GM19467 (cell line): ENCODE measurements around the gene SLIT3.
"Not testable (repeated sequence)": the region's sequence is repeated elsewhere in the genome, so short reads cannot be mapped to it uniquely, and the experiment has no call there.

ENCODE experiments used
- ATAC-seq: cut with Tn5 transposase; IDR thresholded peaks from one replicate; pipeline ENCODE4 v1.9.1; 2021; ENCODE audit warnings: mild to moderate bottlenecking, moderate library complexity; ENCODE audit not compliant: unreplicated experiment

The SLIT3 gene

DNA sequence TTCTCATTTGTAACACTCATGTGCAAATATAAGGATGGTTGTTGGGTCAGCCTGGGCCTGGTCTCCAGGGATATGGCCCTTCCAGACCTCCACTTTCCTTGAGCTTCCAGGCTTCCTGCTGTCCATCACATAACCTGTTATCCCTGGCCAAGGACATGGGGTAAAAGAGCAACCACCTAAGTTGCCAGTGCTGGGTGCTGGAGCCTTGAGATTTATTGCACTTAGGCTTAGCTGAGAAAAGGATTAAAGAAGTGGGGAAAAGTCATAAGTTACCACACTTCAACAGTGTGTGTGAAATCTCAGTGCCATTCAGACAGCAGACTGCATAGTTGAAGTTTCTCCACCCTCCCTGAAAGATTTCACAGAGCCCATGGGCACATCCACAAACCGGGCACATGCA lies 663.1 kb downstream of the SLIT3 start:
- no peak for ATAC-seq

DNA sequence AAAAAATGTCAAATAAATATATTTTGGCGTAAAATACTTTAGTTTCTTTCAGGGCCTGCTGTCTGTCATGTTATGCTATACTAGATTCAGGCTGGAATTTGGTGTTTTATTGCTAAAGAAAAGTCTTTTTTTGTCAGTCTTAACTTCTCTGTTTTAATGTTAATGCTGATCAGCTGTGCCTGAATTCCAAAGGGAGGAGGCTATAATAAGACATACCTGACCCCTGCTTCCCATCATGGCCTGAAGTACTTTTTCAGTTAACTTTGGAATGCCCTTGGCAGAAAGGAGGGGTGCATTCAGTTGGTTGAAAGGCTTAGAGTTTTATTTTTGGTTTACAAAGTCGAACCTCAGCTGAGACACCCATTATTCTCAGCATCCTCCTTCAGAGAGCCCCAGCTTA lies 663.7 kb downstream of the SLIT3 start:
- no peak for ATAC-seq

DNA sequence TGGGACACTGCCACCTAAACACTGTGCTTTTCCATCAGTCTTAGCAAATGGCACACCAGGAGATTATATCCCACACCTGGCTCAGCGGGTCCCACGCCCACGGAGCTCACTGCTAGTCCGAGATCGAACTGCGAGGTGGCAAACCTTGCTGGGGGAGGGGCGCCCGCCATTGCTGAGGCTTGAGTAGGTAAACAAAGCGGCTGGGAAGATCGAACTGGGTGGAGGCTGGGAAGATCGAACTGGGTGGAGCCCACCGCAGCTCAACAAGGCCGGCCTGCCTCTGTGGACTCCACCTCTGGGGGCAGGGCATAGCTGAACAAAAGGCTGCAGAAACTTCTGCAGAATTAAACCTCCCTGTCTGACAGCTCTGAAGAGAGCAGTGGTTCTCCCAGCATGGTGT lies 670.0 kb downstream of the SLIT3 start:
- not testable (repeated sequence) for ATAC-seq

DNA sequence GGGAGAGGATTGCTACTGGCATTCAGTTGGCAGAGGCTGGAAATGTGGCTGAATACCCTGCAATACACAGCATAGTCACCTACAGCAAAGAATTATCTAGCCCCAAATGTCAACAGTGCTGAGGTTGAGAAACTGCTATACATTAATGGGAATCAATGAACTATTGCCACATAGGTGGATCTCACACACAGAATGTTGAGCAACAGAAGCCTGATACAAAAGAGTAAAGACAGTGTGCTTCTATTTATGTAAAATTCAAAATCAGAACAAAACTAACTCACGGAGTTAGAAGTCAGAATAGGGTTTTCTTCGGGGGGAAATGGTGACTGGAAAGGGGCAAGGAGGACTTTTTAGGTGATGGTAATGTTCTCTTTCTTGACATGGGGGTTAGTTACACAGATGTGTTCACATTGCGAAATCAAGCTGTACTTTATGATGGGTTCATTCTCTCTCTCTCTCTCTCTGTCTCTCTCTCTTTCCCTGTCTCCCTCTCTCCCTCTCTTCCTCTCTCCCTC lies 676.0 kb downstream of the SLIT3 start:
- ATAC-seq: no peak

DNA sequence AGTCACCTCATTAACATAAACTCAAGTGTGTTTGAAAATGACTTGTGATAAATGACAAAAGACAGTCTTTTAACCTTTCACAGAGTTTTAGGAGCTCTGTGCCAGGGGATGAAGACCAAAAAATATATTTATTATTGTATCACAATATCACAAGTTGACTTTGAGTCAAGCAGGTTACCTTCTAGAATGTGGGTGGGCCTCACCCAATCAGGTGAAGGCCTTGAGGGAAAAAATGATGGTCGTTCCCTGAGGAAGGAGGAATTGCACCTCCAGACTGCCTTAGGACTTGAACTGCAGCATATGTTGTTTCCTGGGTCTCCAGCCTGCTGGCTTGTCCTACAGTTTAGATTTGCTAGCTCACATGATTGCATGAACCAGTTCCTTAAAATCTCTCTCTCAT lies 680.1 kb downstream of the SLIT3 start:
- ATAC-seq: no peak

DNA sequence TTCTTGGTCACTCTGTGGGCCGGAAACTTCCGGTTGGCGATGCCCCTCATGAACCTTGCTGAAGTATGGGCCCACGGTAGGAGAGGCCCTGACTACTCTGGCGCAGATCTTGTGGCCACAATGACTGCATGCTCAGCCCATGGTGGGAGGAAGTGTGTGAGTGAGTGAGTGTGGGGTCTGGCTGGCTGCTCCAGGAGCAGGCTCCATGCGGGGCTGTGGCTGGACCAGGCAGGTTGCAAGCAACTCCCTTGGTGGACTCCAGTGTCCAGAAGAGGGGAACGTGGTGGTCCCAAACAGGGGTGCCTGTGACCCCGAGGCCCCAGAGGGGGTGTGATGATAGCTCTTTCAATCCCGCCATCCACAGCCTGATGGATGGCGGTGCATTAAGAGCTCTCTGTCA lies 686.3 kb downstream of the SLIT3 start:
- no peak for ATAC-seq

DNA sequence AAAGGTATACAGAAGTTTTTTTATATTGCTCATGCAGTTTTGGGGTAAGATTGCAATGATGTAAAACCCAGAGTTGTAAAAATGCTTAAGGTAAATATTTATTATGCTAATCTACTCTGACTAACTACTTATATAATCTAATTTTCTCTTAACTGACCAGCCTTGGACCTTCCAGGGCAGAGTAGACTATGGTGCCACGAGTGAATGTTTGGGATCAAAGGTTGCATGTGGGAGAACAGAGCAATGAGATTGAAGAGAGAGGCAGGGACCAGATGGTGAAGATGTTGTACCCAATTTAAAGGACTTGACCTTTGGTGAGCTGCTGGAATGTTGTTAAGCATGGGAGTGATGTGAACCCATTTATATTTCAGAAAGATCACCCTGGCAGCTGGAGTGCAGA lies 686.9 kb downstream of the SLIT3 start:
- ATAC-seq: no peak

DNA sequence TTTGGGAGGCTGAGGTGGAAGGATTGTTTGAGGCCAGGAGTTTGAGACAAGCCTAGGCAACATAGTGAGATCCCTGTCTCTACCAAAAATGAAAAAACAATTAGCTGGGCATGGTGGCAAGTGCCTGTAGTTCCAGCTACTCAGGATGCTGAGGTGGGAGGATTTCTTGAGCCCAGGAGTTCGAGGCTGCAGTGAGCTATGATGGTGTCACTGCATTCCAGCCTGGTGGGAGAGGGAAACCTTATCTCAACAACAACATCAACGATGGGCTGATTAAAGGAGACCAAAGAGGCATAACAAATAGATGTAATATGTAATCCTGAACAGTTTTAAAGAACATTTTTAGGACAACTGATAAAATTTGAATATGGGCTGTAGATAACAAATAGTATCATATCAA lies 687.5 kb downstream of the SLIT3 start:
- no peak for ATAC-seq

DNA sequence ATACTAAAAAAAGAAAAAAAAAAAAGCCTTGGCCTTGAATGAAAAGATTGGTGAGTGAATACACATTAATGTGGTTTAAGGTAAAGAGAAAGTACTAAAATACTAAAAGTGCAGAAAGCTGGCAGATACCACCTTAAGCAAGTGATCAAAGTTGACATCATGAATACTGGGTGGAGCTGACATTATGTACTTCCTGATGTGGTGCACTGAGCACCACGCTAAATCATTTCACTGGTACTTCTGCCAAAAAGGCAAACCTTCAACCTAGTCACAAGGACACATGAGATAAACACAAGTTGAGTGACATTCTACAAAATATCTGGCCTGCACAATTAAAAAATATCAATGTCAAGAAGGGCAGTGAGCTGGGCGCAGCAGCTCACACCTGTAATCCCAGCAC lies 687.9 kb downstream of the SLIT3 start:
- ATAC-seq: no peak

DNA sequence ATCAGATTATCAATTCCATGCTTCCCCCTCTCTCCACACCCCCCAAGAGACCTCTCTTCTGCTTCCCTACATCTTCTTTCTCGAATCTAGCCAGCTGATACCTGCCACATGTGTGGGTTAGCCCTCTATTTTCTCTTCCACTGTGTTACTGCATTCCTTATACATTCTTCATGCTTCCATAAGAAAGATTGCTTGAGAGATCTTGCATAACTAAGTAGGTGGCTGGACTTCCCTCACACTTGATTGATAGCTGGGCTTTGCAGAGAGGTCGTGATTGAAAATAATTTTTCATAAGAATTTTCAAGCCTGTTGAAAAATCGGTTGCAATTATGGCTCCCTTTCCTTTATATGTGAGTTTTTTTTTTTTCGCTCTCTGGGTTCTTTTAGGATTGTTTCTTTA lies 688.8 kb downstream of the SLIT3 start:
- ATAC-seq: no peak
